HG03342 (cell line): ENCODE results near the gene HSPA1B.

Experiments
- ATAC-seq: cut with Tn5 transposase; IDR thresholded peaks from one replicate; pipeline ENCODE4 v1.9.1; 2021; ENCODE audit warnings: mild to moderate bottlenecking, moderate library complexity; ENCODE audit not compliant: unreplicated experiment

The HSPA1B gene

GRCh38 chr6:31877651-31878161 lies 50.2 kb downstream of the HSPA1B start:
- no peak for ATAC-seq

DNA sequence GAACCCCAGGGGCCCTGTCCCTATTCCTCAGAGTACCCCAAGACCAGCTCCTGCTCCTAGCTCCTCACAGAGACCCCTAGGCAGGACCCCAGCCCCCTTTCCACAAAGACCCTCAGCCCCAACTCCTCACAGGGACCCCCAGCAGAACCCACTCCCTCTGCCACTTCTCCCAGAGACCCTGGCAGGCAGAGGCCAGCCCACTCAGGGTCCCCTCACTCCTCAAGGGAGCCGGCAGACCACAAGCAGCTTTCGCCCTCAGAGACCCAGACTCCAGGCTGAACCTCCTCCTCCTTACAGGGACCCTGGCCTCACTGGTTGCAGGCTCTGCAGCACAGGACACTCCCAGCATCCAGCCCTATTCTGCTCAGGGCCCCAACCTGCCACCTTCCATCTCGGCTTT lies 50.7 kb downstream of the HSPA1B start:
- no peak for ATAC-seq

DNA sequence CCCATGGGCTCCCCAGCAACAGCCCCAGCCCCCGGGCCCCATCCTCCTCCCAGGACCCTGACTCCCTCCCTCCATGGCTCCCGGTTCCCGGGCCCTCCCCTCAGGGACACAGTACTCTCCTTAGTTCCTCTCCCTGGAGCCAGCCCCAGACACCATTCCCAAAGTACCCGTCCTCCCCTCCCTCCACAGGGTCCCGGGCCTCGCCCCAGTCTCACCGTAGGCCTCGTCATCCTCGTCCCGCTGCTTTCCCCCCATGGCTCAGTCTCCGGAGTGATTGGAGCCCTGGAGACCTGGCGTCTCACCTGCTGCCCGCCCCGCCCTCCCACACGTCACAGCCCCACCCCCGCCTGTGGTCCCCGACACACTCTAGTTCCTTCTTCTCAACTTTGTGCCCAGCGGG lies 51.2 kb downstream of the HSPA1B start, which contains the start of gene SLC44A4:
Gene SLC44A4, minus strand, starts transcription at position 272 of the 400 bp plus-strand sequence. Its CDS starts 17 bp downstream, at position 255.
- ATAC-seq: no peak

DNA sequence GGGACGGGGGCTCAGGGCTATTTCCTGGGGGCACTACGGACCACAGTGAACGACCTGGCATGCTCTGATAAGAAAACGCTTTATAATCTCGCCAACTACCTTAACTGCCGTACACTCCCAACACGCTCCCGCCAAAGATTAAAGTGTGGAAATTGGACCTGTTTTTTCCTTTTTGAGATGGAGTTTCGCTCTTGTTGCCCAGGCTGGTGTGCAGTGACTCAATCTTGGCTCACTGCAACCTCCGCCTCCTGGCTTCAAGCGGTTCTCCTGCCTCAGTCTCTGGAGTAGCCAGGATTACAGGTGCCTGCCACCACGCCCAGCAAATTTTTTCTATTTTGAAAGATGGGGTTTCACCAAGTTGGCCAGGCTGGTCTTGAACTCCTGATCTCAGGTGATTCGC lies 51.6 kb downstream of the HSPA1B start:
- no peak for ATAC-seq
